Coronary artery (tissue), 2 donors: ENCODE results near the gene PIK3R1.

Experiments used
- DNase-seq: peaks from one replicate; pipeline ENCODE4 v3.0.0-alpha.2; 2017; ENCODE audit warnings: low spot score
- H3K27ac ChIP-seq, 2 donors: fragments of 200-600 bp; sonication (generic); one replicate each; pipeline ENCODE4 v1.5.1; 2016 to 2019
- H3K4me3 ChIP-seq: fragments of 200-600 bp; sonication (generic); 2 replicates; pipeline ENCODE4 v1.5.1; 2016; ENCODE audit warnings: mild to moderate bottlenecking, moderate library complexity
- CTCF ChIP-seq: fragments of 200-600 bp; sonication (generic); IDR thresholded peaks from one replicate; pipeline ENCODE4 v1.5.1; 2019; ENCODE audit warnings: antibody characterized with exemption

PIK3R1 gene

DNA sequence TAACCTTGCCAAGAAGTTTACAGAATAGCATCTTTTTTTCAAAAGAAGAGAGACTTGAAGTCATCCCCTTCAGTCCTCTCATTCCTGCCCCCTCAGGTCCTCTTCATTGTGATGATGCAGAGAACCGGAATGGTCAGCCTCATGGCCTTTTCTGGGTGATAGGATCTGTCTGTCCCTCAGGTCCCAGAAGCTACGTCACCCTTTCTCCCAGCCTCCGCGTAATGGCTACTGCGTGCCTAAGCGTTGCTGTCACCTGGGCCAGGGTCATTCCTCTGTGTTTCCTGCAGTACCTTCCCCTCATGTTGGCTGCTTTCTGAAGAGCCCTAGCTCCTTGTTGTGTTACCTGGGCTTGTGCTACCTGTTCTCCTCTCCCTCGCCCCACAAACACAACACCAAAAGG lies 4.7 kb downstream of the PIK3R1 start:
- Histone ChIP-seq H3K27ac (no peak overlapping the region), H3K4me3 (peak overlapping the region; percentile 96)
- no peak for DNase-seq
- TF ChIP-seq CTCF = no peak

GRCh38 chr5:68220914-68221313 lies 5.4 kb downstream of the PIK3R1 start:
- no peak for DNase-seq
- no peak for TF ChIP-seq CTCF
- no peak overlapping the region for H3K4me3 ChIP-seq
- no peak overlapping the region for H3K27ac ChIP-seq

GRCh38 chr5:68221488-68221887 lies 5.9 kb downstream of the PIK3R1 start:
- Histone ChIP-seq H3K27ac (no peak overlapping the region), H3K4me3 (peak overlapping the region; percentile 19)
- no peak for TF ChIP-seq CTCF
- no peak for DNase-seq

- no peak for DNase-seq
- no peak for TF ChIP-seq CTCF
- Histone ChIP-seq H3K4me3 (peak overlapping the region; percentile 19), H3K27ac (no peak overlapping the region)
These were observed 6.8 kb downstream of the PIK3R1 start for GRCh38 chr5:68222310-68222709.

GRCh38 chr5:68222824-68223354 lies 7.3 kb downstream of the PIK3R1 start:
- TF ChIP-seq CTCF = no peak
- no peak overlapping the region for H3K27ac ChIP-seq
- peak overlapping the region; percentile 19 for H3K4me3 ChIP-seq
- DNase-seq = no peak

DNA sequence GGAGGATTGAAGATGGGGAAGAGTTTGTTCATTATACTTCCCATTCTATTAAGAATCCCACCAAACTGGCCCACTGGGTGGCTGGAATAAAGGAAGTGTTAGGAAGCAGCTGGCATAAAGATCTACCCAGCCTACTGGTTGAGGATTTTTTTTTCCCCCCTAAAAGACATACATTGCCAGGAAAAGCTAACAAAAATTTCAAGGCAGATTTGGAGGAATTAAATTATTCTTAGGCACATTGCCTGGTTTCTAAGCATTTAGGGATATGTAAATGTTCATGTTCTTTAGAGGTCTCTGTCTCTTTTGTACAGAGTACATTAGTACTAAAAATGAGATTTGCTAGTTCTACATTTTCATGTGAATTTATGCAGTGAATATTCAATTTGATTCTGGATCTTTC lies 8.3 kb downstream of the PIK3R1 start:
- no peak for DNase-seq
- Histone ChIP-seq H3K27ac (no peak overlapping the region), H3K4me3 (no peak overlapping the region)
- TF ChIP-seq CTCF = no peak

GRCh38 chr5:68224509-68225187 lies 9.1 kb downstream of the PIK3R1 start:
- no peak for TF ChIP-seq CTCF
- DNase-seq = no peak
- peak overlapping the region; percentile 36 for H3K4me3 ChIP-seq
- peak overlapping the region in 1 of 2 donors; percentile 22 for H3K27ac ChIP-seq
